ENCODE data around the gene ZIC2. TPM values are rescaled to one million over a fixed set of nuclear protein-coding genes. Genes with fewer than 3 reads are reported as not detected.
"Not testable (repeated sequence)": the region's sequence is repeated elsewhere in the genome, so short reads cannot be mapped to it uniquely, and the experiment has no call there.

Gene ZIC2
- total RNA-seq, 2 donors from 2014 or later: 0.10 TPM; not detected in 1

DNA sequence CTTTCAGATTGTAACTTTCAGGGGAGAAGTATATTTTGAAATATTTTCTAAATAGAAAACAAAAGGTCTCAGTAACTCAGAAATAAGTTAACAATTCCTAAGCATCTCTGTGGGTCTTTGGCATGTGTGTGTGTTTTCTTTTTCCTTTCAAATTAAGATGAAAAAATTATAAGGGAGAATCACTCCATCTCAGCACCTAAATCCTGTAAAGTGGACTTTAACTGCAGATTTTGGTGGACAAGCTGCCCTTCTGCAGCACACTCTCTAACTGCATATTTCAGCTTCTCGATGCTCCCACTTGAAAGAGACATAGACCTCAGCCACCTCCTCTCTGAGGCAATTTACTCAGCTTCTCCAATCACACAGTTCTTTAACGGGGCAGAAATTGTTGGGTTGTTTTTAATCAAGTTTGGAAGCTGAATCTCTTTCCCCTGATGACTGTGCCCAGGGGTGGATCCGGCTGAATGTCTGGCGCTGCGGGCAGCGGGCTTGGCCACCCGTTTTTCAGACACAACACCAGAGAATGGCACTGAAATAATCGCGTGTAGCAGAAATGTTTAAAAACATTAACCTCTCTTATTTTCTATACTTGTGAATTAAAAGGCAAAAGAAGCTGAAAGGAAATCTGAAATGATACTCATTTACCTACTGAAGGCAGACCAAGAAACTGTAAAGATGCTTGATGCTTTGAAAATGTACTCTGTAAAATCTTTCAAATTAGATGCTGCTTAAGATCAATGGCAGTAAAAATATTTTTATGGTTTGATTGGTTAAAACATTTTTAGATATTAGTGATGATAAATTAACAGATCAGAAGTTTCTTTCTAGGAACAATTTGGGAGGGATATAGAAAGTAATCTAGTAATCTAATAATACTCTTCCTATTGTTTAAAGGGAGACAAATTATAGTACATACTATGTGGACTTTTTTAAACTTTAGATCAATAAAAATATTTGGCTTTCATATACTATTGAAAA lies 12.4 kb downstream of the ZIC2 start:
- intact Hi-C loops (cut with DNase I): no loop called here
- DNase-seq (ENCODE audit: low spot score): no peak

DNA sequence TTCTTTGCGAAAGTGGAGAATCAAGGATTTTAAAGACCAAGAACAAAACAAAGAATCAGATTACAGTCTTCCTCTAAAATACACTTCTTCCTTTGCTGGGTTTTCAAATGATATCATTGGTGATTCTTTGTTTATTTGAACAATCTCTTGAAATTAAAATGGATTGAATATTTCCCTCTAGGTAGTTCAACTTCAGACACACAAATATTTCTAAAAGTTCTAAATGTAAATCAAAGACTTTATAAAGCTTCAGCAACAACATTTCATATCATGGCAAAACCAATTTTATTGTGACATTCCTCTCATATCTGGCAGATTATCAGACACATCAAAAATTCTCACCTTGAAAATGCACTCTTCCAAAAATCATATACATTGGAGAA lies 13.0 kb downstream of the ZIC2 start:
- DNase-seq (ENCODE audit: low spot score): no peak
- intact Hi-C loops (cut with DNase I): no loop called here

DNA sequence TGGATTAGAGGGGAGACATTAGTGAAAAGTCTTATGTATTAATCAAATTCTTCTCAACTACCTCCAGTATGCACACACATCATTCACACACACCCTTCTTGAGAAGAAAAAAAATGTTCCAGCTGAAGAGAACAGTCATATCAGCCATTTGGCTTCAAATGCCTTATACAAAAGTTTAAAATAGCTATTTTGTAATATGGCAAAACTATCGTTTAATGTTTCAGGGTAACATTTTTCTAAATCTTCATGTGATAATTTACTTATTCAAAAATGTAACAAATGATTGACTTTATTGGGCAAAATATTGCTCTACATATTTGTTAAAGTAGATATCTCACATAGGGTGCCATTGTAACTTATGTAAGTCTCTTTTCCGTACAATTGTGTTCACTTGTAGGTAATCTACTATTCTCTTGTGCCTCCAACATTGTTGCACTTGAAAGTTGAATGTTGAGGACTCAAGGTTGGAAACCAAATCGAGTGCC lies 13.6 kb downstream of the ZIC2 start:
- DNase-seq (ENCODE audit: low spot score): no peak
- intact Hi-C loops (cut with DNase I): no loop called here

DNA sequence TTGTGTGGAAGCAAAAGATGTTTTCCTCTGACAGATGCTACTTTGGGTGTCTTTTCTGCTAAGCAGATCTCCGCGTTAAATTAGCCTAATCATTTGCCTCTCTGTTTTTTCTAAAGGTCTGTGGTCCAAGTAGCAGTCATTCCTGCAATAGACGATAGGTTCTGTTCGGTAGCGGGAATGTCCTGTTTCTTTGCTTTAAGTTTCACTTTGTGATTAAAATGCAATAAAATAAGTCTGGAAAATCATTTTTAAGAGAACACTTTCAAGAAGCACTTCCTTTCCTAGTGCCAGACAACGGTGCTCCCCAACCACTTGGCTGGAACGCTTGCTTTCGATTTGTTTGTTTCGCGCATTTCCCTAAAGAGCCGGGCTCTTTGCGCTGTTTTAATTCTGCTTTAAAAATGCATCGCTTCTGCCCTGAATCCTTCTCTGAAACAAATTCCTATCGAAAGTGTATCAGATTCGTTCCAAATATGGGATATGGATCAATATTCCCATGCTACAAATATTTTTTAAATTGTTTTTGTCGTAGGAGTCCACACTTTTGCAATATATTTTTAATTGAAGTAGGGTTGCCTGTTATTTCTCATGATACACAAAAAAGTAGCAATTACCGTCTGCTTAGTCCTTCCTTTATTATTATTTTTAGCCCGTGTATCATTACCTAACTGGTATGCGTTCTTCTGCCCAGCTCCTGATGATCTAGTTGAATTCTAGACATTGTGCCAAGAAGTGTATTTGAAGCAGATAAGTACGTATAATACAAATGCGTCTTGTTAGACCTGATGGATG lies 14.2 kb downstream of the ZIC2 start:
- intact Hi-C loops (cut with DNase I): no loop called here
- no peak for DNase-seq (ENCODE audit: low spot score)

DNA sequence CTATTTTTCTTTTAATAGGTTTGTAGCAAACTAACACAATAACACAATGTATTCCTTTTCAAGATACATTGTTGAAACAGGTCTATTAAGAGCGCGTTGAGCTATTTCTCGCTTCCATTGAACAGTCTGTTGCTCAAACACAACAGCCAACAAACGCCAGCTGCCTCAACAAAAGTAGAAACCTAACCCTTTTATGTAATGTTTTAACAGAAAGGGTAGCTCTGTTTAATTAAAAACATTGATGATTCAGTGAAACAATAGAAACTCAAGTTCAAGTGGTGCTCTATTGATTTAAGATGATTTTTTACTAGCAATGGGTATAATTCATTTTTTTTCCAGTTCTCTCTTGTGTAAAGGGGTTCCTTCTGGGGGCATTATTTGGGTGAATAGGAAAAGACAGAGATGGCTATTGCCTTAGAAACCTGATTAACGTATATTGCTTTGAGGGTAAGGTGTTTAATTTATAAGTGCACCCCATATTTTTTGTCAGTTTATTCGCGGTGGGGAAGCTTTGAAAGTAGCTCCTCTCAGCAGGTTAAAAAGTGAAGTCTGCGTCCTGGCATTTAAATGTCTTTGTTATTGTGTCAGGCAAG lies 14.9 kb downstream of the ZIC2 start:
- DNase-seq (ENCODE audit: low spot score): no peak
- intact Hi-C loops (cut with DNase I): no loop called here

DNA sequence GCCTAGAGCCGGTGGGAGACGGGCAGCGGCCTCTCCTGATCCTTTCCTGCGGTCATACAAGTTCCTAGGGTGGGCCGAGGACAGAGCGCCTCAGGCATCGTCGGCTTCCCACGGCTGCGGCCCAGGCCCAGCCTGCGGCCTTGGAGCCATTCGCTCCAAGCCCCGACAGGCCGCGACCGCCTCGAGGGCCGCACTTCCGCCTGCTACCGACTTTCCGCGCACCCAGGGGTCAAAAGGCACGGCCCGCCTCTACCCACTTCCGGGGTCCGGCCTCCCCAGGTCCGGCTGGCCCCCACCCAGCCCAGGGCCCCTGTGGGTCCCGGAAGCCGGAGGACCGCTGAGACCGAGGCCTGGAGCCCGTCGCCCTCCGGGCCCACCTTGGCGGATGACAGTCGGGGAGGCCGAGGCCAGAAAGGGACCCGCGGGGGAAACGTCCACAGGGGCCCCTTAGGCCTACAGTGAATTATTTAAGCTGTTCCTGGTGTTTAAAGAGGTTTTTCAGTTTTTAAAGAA lies 16.2 kb downstream of the ZIC2 start:
- intact Hi-C loops (cut with DNase I): no loop called here
- DNase-seq (ENCODE audit: low spot score): no peak

DNA sequence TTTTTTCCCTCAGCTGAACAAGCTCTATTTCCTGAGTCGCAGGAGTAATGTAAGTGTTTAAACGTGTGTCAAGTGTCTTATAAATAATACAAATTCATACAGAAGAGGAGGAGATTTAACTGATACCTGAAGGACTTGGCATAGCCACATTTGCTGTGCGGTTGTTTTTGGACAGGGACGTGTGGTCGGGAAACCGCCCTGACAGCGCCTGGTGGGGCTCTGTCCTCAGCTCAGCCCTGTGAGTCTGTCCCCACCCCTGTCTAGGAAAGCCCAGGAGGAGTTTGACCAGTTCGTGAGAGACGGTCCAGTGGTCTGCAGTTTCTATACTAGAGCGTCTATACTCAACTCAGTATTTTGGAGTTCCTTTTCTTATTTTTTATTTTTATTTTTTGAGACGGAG lies 16.7 kb downstream of the ZIC2 start:
- intact Hi-C loops (cut with DNase I): no loop called here
- DNase-seq (ENCODE audit: low spot score): no peak

DNA sequence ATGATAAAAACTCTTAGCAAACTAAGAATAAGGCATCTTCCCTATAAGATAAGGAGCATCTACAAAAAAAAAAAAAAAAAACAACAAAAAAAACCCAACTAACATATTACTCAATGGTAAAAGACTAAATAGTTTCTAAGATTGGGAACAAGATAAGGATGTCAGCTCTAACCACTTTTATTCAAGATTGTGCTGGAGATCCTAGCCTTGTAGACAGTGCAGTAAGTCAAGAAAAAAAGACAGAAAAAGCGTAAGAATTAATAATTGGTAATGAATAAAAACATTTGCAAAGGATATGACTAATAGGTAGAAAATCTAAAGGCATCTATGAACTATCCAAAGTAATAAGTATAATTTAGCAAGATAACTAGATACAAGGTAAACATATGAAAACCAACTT lies 33.0 kb downstream of the ZIC2 start:
- DNase-seq (ENCODE audit: low spot score): no peak
- intact Hi-C loops (cut with DNase I): no loop called here

DNA sequence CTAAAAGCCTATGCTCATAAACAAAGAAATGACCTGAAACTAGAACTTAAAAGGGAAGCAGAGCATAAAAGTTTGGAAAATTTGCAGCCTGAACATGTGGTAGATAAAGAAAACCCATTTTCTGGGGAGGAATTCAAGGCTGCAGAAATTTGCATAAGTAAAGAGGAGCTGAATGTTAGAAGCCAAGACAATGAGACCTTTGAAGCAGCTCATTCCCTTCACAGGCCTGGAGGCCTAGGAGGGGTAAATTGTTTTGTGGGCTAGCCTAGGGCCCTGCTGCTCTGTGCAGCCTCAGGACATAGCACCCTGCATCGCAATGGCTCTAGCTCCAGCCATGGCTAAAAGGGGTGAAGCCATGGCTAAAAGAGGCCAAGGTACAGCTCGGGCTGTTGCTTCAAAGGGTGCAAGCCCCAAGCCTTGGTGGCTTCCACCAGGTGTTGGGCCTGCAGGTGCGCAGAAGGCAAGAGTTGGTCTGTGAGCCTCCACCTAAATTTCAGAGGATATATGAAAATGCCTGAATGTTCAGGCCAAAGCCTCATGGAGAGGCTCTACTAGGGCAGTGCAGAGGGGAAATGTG lies 38.3 kb downstream of the ZIC2 start:
- DNase-seq (ENCODE audit: low spot score): no peak
- intact Hi-C loops (cut with DNase I): no loop called here

DNA sequence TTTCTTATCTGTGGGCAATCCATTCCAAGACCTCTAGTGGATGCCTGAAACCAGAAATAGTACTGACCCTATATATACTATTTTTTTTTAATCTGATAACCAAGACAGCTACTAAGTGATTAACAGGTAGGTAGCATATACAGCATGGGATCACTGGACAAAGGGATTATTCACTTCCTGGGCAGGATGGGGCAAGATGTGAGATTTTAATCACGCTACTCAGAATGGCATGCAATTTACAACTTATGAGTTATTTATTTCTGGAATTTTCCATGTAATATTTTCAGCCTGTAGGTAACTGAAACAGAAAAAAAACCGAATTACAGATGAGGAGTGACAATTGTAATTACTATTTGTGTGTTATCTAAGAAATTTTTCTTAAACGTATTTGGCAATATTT lies 41.2 kb downstream of the ZIC2 start:
- intact Hi-C loops (cut with DNase I): no loop called here
- DNase-seq (ENCODE audit: low spot score): no peak

DNA sequence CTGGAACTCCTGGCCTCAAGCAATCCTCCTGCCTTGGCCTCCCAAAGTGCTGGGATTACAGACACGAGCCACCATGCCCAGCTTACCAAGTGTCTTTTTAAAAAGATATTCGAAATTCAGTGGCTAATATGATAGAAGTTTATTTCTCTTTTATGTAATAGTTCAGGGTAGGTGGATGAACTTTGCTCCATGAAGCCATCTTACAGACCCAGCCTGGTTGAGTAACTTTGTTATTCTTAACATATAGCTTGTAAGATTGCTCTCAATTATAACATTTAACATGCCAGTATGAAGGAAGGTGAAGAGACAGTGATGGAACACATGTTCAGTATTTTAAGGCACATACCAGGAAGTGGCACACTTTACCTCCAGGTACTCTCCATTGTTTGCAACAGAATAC lies 42.4 kb downstream of the ZIC2 start:
- no peak for DNase-seq (ENCODE audit: low spot score)
- intact Hi-C loops (cut with DNase I): no loop called here

DNA sequence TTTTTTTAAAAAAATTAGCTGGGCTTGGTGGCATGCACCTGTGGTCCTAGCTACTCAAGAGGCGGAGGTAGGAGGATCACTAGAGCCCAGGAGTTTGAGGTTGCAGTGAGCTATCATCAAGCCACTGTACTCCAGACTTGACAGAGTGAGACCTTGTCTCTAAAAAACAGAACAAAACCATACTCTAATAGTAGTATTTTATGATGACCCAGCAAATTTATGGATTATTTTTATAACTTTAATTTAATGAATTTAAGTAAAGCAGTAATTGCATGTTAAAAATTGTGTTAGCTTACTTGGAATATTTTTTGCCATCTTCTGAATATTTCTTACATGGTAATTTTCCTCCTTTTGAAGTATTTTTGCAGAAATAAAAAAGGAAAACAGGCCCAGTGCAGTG lies 48.3 kb downstream of the ZIC2 start:
- no peak for DNase-seq (ENCODE audit: low spot score)
- intact Hi-C loops (cut with DNase I): no loop called here

DNA sequence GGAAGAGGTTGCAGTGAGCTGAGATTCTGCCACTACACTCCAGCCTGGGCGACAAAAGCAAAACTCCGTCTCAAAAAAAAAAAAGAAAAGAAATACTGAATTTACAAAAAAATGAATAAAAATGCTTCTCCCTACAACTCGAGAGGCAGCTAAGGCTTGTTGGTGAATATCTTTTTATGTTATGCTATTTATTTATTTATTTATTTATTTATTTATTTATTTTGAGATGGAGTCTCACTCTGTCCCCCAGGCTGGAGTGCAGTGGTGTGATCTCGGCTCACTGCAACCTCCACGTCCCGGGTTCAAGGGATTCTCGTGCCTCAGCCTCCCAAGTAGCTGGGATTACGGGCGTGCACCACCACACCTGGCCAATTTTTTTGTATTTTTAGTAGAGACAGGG lies 51.1 kb downstream of the ZIC2 start:
- intact Hi-C loops (cut with DNase I); DNase-seq (ENCODE audit: low spot score): not testable (repeated sequence)

DNA sequence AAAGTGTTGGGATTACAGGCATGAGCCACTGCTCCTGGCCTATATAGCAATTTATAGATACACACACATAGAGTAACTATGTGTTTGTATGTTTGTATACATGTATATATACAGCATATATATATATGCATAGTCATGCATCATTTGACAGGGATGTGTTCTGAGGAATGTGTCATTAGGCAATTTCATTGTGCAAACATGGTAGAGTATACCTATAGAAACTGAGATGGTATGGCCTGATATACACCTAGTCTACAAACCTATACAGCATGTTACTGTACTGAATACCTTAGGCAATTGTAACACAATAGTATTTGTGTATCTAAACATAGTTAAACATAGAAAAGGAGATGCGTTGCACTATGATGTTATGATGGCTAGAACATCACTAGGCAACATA lies 54.4 kb downstream of the ZIC2 start:
- intact Hi-C loops (cut with DNase I): no loop called here
- DNase-seq (ENCODE audit: low spot score): no peak

Other genes starting within 250 kb of the ZIC2 start
- not detected for gene ZIC5, start 10.0 kb upstream of the ZIC2 start, total RNA-seq
- gene PCCA, start 107.3 kb downstream of the ZIC2 start, total RNA-seq: 10 to 100 TPM; 32.0 to 34.5 TPM